ENCODE measurements around the gene ITGA1.
"Not testable (repeated sequence)": the region's sequence is repeated elsewhere in the genome, so short reads cannot be mapped to it uniquely, and the experiment has no call there.

Gene ITGA1

GRCh38 chr5:52956915-52957747 lies 169.4 kb downstream of the ITGA1 start:
- Mint-ChIP-seq H3K36me3 (ENCODE audit: low read depth) (no peaks in the 10 kb centered on the region), H3K27me3 (ENCODE audit: low read depth, poor library complexity) (peaks cover 4% of the 10 kb centered on the region), H3K4me3 (no peak overlapping the region), H3K27ac (no peak overlapping the region), H3K9me3 (no peaks in the 10 kb centered on the region), H3K4me1 (no peaks in the 10 kb centered on the region)
- no peak for DNase-seq
- TF ChIP-seq, protein P1, sequence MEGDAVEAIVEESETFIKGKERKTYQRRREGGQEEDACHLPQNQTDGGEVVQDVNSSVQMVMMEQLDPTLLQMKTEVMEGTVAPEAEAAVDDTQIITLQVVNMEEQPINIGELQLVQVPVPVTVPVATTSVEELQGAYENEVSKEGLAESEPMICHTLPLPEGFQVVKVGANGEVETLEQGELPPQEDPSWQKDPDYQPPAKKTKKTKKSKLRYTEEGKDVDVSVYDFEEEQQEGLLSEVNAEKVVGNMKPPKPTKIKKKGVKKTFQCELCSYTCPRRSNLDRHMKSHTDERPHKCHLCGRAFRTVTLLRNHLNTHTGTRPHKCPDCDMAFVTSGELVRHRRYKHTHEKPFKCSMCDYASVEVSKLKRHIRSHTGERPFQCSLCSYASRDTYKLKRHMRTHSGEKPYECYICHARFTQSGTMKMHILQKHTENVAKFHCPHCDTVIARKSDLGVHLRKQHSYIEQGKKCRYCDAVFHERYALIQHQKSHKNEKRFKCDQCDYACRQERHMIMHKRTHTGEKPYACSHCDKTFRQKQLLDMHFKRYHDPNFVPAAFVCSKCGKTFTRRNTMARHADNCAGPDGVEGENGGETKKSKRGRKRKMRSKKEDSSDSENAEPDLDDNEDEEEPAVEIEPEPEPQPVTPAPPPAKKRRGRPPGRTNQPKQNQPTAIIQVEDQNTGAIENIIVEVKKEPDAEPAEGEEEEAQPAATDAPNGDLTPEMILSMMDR (IDR thresholded peaks at IDR 0.05) = no peak

DNA sequence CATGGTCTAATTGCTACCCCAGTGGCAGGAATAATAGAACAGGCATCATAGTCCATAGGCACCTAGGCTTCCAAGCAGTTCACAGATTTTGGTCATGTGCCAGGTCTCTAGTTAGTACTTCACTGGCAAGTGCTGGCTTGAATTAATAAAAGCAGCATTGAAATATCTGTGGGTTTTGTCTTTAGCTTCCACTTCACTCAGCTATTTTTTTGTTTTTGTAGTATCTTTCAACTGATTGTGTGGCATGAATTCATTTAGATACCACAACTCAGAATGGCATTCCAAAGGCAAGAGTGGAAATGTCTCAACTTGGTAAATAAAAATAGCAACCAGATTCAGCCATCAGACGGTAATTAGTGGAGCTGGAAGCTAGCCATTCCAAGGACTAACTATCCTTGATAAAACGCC lies 173.6 kb downstream of the ITGA1 start:
- H3K4me3 Mint-ChIP-seq = no peak overlapping the region
- DNase-seq = no peak
- TF ChIP-seq, protein P1 (IDR thresholded peaks at IDR 0.05) = no peak
- H3K4me1 Mint-ChIP-seq = no peaks in the 10 kb centered on the region
- no peaks in the 10 kb centered on the region for H3K9me3 Mint-ChIP-seq
- no peaks in the 10 kb centered on the region for H3K36me3 Mint-ChIP-seq (ENCODE audit: low read depth)
- H3K27ac Mint-ChIP-seq = no peak overlapping the region
- peaks cover 4% of the 10 kb centered on the region for H3K27me3 Mint-ChIP-seq (ENCODE audit: low read depth, poor library complexity)

DNA sequence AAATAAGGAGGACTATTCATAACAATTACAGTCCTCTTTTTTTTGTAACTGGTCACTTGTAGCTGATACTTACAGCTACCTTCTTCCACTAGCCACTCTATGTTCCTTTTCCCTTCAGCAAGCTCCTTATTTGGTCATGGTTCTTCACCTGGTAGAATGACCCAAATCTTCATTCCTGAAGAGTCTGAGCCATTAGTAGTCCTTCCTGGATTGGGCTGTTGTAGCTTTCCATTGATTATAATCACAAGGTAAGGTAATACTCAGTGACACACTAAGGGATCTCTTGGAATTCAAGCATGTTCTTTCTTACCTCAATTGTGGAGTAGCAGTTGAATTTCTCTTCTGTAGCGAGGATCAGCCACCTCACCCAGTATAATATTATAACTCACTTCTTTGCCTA lies 175.9 kb downstream of the ITGA1 start:
- Mint-ChIP-seq H3K27me3 (ENCODE audit: low read depth, poor library complexity) (peaks cover 7% of the 10 kb centered on the region), H3K36me3 (ENCODE audit: low read depth) (no peaks in the 10 kb centered on the region), H3K9me3 (peaks cover 20% of the 10 kb centered on the region), H3K4me3 (no peak overlapping the region), H3K4me1 (no peaks in the 10 kb centered on the region), H3K27ac (no peak overlapping the region)
- TF ChIP-seq, protein P1 (IDR thresholded peaks at IDR 0.05) = no peak
- DNase-seq = no peak

GRCh38 chr5:52964138-52964537 lies 176.4 kb downstream of the ITGA1 start:
- Mint-ChIP-seq H3K4me1 (no peaks in the 10 kb centered on the region), H3K27me3 (ENCODE audit: low read depth, poor library complexity) (peaks cover 7% of the 10 kb centered on the region), H3K4me3 (no peak overlapping the region), H3K9me3 (peaks cover 25% of the 10 kb centered on the region), H3K36me3 (ENCODE audit: low read depth) (no peaks in the 10 kb centered on the region), H3K27ac (no peak overlapping the region)
- TF ChIP-seq, protein P1 (IDR thresholded peaks at IDR 0.05) = no peak
- DNase-seq = no peak

GRCh38 chr5:52976157-52976556 lies 188.4 kb downstream of the ITGA1 start:
- not testable (repeated sequence) for DNase-seq; H3K27ac Mint-ChIP-seq; H3K36me3 Mint-ChIP-seq (ENCODE audit: low read depth); H3K27me3 Mint-ChIP-seq (ENCODE audit: low read depth, poor library complexity); H3K4me1 Mint-ChIP-seq; H3K4me3 Mint-ChIP-seq
- peaks cover 38% of the 10 kb centered on the region for H3K9me3 Mint-ChIP-seq

GRCh38 chr5:52977264-52977897 lies 189.7 kb downstream of the ITGA1 start:
- H3K4me3 Mint-ChIP-seq = no peak overlapping the region
- H3K27me3 Mint-ChIP-seq (ENCODE audit: low read depth, poor library complexity) = peaks cover 12% of the 10 kb centered on the region
- TF ChIP-seq, protein P1 (IDR thresholded peaks at IDR 0.05) = no peak
- peaks cover 38% of the 10 kb centered on the region for H3K9me3 Mint-ChIP-seq
- H3K4me1 Mint-ChIP-seq = no peaks in the 10 kb centered on the region
- no peaks in the 10 kb centered on the region for H3K36me3 Mint-ChIP-seq (ENCODE audit: low read depth)
- H3K27ac Mint-ChIP-seq = no peak overlapping the region
- no peak for DNase-seq

All from nephron progenitor cell (in vitro differentiated cells).